DND-41 (cell line): Measurements from ENCODE around the gene KLHL17.

ENCODE experiments used
- CTCF ChIP-seq: IDR thresholded peaks from 2 replicates; pipeline ENCODE4 v1.5.1; 2012; ENCODE audit warnings: borderline replicate concordance, low read length, moderate library complexity, mild to moderate bottlenecking; ENCODE audit not compliant: poor library complexity, severe bottlenecking; ENCODE audit errors: extremely low read depth
- EZH2 ChIP-seq: IDR thresholded peaks from 3 replicates; pipeline ENCODE4 v1.6.1; 2012; ENCODE audit warnings: borderline replicate concordance, low read depth, mild to moderate bottlenecking, moderate library complexity, low read length, inconsistent platforms; ENCODE audit not compliant: severe bottlenecking

- TF ChIP-seq CTCF (no peak), EZH2 (no peak)
These were observed 28.2 kb upstream of the KLHL17 start for GRCh38 chr1:932173-932510.
